Gastroesophageal sphincter (tissue), 3 donors: ENCODE data around the gene CYP51A1.

Experiments used
- CTCF ChIP-seq, 4 experiments: fragments of 200-600 bp in 2 of 4; fragments of 450-650 bp in 2 of 4; sonication (generic) in 1 of 4; IDR thresholded peaks; one replicate each; pipeline ENCODE4 v1.5.1; 2017 to 2019; ENCODE audit warnings: antibody characterized with exemption in 4 of 4, mild to moderate bottlenecking in 2 of 4, moderate library complexity in 2 of 4
- POLR2AphosphoS5 ChIP-seq: sonication (generic); formaldehyde crosslinking; IDR thresholded peaks from one replicate; pipeline ENCODE4 v1.6.1; 2017; ENCODE audit warnings: antibody characterized with exemption

GRCh38 chr7:92064438-92065029, 69.7 kb downstream of the CYP51A1 start:
- no peak for TF ChIP-seq CTCF (IDR thresholded peaks at IDR 0.05)
- TF ChIP-seq POLR2AphosphoS5 = no peak
